Mammary epithelial cell (primary cell): ENCODE data around the gene MUC5AC.

ENCODE experiments used
- EZH2 ChIP-seq: IDR thresholded peaks from 2 replicates; pipeline ENCODE4 v1.6.1; 2012; ENCODE audit warnings: low read length, inconsistent platforms, borderline replicate concordance
- TF ChIP-seq, protein P1 (sequence below), 2 donors: IDR thresholded peaks in 1 of 2; conservative IDR thresholded peaks in 1 of 2; 2 replicates each; pipeline ENCODE4 v1.5.1; 2011 to 2012; ENCODE audit warnings: inconsistent platforms in 2 of 2, low read length in 2 of 2, mild to moderate bottlenecking in 2 of 2, control low read depth in 1 of 2, low read depth in 1 of 2; ENCODE audit not compliant: insufficient read depth in 1 of 2; ENCODE audit errors: extremely low read depth in 1 of 2

DNA sequence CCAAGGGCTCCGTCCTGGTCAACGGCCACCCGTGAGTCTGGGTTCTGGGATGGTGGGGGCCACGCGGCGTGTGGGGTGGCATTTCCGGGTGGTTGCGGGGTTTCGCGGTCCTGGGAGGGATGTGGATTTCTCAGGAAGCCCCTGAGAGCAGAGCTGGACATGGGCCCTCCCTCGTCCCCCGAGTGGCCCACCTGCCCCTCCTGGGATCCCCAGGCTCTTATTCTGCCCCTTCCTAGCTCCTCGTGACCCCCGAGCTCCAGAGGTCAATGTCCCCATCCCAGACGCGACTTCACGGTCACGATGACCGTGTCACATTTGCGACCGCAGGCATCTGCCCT lies 4.4 kb downstream of the MUC5AC start:
- TF ChIP-seq, protein P1, sequence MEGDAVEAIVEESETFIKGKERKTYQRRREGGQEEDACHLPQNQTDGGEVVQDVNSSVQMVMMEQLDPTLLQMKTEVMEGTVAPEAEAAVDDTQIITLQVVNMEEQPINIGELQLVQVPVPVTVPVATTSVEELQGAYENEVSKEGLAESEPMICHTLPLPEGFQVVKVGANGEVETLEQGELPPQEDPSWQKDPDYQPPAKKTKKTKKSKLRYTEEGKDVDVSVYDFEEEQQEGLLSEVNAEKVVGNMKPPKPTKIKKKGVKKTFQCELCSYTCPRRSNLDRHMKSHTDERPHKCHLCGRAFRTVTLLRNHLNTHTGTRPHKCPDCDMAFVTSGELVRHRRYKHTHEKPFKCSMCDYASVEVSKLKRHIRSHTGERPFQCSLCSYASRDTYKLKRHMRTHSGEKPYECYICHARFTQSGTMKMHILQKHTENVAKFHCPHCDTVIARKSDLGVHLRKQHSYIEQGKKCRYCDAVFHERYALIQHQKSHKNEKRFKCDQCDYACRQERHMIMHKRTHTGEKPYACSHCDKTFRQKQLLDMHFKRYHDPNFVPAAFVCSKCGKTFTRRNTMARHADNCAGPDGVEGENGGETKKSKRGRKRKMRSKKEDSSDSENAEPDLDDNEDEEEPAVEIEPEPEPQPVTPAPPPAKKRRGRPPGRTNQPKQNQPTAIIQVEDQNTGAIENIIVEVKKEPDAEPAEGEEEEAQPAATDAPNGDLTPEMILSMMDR (conservative IDR thresholded peaks at IDR 0.05 in 1 of 2, IDR thresholded peaks at IDR 0.05 in 1 of 2; ENCODE audit: extremely low read depth in 1 of 2, insufficient read depth in 1 of 2, low read depth in 1 of 2, low read length in 2 of 2), result no peak
- TF ChIP-seq EZH2, result no peak
